ENCODE data around the gene ATXN7L1.
"Not testable (repeated sequence)": the region's sequence is repeated elsewhere in the genome, so short reads cannot be mapped to it uniquely, and the experiment has no call there.

Gene ATXN7L1

DNA sequence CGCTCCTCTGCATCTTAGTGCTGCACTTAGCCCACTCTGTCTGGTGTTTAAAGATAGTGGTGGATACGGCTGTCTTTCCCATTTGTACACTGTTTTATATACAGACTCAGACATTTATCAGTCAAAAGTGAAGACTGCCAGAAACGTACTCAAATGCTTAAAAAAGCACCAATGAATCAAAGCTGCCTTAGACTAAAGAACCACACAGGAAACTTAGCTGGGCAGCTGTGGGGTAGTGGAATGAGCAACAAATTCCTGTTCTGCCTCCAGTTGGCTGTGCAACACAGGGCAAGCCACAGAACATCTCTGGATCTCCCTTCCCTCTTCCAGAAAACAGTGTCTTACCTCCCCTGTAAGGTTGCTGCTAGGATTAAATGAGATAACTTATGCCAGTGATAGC, 76.0 kb downstream of the ATXN7L1 start:
- no peak for DNase-seq

DNA sequence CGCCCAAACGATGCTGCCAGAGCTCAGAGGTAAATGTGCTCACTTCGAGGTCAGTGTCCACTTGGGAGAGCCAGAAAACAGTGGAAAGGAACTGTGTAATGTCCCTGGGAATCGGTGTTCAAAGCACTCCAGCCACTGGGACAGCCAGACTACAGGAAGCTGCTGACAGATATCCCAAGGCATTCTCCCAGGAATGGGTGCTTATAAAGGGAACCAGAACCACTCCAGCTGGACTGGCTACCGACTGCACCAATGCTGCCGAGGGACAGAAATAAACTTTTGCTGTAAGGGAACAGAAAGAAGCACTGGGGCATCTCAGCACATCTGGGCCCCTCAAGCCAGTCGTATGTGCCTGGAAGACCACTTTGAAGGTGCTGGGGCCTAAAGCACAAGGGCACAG, 76.7 kb downstream of the ATXN7L1 start:
- no peak for DNase-seq

DNA sequence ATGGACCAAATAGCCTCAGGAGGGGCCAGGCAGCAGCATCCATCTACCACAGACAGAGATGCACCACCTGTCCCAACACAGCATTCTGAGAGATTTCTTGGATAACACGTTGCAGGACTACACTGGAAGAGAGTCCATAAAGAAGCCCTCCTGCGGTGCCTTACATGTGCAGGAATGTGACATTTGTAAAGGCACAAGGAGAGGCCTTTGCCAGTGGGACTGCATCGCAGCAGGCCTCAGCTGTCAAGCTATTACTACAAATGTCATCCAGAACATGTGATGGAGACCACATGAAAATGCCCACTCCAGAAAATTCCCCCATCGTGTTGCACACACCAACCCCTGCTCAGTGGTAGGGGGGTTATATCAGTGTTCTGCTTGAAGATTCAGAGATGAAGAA, 77.4 kb downstream of the ATXN7L1 start:
- no peak for DNase-seq

DNA sequence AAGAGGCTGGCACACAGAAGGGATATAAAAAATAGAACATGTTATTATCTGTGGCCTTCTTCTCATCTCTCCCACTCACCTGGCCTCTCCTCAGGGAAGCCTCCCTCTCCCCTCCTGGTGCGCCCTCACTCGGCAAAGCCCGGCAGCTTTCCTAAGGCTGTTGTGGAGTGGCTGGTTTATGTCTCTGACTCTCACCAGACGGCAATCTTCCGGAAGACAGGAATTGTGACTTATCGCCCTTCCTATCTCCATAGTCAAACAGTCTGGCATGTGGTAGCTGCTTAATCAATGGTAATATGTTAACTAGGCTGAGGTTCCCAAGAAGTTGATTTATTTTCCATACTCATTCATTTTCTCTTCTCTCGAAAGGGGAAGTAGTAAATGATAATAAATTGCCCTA, 78.7 kb downstream of the ATXN7L1 start:
- DNase-seq: no peak

DNA sequence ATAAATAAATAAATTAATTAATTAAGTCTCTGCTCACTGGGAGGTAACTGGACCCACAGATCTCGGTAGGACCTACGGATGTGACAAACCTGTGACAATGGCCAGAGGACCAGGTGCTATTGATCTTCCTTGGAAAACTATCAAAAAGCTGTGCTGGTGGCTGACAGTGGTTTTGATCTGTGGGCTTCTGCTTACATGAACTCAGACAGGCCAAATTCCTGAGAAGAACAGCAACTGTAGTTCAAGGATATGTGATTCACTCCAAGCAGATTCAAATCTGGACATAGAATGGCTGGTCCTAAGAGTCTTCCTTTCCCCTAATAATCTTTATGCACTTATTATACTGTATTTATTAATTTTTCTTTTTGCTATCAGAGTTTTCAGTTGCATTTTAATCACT, 80.0 kb downstream of the ATXN7L1 start:
- no peak for DNase-seq

DNA sequence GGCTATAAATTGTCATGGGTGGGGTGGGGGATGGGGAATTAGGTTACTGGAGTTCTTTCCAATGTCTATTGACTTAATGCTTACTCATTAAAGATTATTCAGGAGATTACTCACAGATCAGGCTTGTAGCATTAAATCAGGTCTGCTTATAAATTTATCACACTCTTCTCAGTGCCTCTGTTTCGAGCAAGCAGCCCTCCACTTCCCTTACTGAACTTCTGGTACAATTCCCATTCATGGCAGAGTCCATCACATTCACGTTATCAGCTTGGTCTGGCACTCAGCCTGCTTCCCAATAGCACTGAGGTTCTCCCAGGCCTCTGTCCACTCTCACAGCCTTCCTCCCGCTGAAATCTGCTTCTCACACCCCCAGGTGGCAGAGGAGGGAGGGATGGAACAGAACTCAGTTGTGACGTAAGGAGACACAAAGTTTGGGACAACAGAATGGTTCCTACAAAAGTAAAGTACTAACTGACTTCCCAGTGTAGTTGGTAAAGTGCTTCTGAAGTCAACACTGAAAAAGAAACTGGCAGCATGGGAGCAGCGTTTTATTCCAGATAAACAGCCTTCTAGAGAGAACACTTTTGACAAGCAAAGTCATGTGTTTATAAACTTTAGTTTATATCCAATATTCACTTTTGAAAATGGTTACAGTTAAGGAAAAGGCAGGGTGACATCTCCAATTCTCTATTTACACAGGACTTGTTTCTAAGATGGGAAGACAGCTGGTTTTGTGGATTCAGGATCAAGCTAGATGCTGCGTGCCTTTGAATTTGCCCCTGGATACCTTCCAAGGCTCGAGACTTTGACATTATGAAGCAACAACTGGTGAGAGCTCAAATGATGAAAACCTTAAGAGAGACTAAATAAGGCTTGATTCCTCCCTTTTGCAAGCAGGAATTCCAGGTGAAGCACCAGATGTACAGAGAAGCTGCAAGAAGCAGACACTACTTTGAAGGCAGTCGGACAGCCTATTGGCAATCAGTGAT, 81.4 kb downstream of the ATXN7L1 start:
- no peak for DNase-seq

DNA sequence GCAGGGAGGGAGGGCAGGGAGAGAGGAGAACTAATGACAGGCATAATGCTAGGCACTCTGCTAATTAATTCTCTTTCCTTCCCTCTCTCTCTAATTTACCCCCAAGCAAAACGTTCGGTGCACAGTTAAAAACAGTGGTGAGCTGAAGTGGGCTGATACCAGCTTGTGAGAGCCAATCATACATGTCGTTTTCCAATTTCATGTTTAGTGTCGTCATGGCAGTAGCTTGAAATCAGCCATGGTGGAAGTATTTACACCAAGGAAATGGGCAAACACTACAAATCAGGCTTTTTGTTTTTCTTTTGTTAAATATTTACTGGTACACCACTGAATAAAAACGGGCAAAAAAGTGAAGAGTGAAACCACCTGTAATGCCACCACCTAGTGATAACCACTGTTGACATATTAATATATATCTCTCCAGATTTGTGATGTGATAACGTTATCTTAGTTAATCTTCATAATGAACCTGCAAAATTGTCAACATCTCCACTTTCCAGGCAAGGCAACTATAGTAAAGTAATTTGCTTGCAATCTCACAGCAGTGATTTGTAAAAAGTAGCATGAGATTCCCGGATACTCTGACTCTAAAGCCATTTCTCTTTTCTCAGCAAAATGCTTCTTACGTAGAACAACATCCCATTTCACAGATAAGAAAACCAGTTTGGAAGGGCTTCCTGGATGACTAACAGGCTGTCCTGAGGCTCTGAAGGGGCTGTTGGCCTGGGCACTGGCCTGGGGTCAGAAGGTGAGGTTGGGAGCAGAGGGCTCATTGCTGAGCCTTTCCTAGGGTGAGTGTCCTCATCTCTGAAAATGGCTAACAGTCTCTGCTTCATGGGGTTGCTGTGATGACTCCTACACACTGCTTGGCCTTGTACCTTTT, 83.7 kb downstream of the ATXN7L1 start:
- DNase-seq: no peak

DNA sequence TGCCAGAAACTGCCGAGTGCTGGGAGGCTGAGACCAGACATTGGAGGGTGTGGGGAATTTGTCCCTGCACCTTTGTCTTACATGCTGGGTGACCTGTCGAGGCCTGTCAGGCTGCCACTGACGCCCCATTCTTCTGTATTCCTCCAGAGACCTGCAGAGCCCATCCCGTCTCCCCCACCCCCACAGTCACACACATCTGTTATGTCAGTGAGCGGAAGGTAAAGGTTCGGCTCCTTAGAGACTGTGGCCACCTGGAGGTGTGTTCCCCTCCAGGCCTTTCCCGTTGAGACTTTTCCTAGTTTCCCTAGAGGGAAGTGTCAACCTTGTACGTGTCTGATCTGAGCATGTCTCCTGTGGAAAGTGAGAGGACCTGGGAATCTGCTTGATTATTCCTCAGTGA, 84.5 kb downstream of the ATXN7L1 start:
- DNase-seq: no peak

DNA sequence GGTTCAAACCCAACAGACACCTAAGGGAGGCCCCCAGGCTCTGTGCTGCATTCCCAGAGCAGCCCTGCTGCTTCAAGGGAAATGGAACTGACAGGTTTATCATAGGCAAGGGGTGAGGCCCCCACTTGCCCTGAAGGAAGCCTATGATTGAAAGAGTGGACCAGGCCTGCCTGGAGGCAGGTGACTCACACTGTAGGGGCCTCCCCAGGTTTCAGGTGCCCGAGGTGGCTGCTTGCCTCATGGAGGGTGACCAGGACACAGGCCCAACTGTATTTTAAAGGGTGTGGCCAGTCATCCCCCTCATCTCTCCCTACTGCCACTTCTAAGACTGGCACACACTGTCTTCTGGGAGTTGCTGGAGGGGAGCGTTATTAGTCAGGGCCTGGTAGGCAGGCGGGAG, 85.4 kb downstream of the ATXN7L1 start:
- DNase-seq: no peak

DNA sequence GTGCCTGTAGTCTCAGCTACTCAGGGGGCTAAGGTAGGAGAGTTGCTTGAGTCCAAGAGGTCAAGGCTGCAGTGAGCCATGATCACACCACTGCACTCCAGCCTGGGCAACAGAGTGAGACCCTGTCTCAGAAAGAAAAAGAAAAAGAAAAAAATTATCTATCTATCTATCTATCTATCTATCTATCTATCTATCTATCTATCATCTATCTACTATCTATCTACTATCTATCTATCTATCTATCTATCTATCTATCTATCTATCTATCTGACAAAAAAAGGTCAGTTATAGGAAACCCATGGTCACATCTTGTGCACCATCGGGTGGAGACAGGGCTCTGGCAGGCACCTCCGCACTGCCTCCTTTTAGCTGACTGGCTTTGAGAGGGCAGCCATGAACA, 85.9 kb downstream of the ATXN7L1 start:
- not testable (repeated sequence) for DNase-seq

DNA sequence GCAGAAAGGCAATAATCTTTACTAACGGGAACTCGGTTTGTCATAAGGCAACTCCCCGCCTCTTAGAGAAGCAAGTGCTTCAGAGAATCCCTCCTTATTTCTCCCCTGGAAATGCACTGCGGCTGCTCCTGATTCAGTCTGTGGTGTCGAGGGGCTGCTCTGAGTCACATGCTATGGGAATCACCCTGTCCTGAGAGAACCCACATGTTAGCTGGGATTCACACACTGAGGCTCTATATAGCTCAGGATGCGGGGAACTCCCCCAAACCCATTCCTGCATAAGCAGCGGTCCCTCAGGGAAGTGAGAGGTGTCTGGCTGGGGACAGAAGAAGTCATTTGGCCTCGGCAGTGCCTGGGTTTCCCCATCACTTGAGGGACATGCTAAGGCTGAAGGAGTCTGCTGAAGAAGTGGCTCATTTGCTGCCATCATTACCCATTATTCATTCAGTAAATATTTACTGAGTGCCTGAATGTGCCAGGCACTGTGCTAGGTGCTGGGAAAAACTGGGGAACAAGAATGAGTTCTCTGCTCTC, 87.5 kb downstream of the ATXN7L1 start:
- no peak for DNase-seq

DNA sequence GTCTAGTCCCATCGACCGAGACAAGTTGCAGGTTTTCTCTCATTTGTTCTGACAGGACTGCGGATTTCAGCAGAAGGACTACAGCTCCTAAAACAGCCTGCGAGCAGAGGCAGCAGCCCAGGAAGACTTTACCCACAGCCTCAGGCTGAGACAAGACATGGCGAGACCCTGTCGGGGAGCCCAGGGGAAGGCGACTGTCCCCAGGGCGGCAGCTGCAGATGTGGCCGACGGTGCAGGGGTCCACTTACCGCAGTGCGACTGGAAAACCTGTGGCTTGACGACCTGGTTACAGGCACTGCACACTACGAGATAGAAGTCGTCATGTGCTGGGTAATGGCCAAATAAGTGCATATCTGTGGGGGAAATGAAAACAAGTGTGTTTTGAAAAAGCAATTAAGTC, 88.0 kb downstream of the ATXN7L1 start:
- no peak for DNase-seq

DNA sequence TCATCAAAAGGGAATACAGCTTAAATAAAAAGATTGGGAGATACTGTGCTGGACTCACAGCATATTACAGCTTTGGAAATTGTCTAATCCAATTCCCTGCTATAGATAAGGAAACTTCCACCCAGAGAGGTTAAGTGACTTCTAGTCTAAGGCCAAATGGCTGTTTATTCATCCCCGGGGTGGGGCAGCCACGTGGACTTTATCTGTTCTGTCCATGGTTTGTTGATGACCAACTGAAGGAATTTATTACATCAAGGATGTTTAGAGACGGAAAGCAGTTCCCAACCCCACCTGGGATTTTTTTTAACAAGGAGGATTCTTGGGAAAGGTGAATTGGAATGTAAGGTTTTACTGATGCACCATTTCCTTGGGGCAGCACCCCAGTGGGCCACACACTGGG, 88.6 kb downstream of the ATXN7L1 start:
- DNase-seq: no peak

DNA sequence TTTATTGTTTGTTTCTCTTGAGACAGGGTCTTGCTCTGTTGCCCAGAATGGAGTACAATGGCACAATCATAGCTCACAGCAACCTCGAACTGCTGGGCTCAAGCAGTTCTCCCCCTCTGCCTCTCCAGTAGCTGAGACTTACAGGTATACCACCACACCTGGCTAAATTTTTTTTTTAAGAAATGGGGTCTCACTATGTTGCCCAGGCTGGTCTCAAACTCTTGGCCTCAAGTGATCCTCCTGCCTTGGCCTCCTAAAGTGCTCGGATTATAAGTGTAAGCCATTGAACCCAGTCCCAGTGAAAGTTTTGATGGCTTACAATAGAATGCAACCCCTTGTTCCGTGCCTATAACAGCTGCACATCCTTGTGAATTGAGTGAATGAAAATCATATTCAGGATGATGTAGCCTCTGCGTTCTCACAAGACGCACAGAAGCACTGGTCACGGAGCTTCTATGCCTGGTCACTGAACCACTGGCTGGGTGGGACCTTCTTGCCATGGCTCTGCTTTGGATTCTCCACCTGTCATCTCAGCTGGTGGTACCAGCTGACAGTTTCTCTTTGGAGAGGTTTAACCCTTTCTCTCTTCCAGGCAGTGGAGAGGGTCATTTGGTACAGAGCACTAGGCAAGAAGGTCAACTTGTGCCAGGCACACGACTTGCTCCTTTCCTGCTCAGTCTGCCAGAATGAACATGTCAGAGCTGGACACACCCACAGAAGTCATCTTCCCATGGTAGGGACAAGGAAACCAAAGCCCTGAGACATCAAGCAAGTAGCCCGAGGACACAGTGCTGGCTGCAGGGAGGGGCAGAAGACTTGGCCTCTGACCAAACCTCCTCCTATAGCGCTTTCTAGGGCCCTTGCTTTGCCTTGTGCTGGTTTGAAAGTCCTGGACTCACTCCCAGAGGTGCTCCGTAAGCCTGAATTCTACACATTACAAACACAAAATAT, 89.6 kb downstream of the ATXN7L1 start:
- no peak for DNase-seq

DNA sequence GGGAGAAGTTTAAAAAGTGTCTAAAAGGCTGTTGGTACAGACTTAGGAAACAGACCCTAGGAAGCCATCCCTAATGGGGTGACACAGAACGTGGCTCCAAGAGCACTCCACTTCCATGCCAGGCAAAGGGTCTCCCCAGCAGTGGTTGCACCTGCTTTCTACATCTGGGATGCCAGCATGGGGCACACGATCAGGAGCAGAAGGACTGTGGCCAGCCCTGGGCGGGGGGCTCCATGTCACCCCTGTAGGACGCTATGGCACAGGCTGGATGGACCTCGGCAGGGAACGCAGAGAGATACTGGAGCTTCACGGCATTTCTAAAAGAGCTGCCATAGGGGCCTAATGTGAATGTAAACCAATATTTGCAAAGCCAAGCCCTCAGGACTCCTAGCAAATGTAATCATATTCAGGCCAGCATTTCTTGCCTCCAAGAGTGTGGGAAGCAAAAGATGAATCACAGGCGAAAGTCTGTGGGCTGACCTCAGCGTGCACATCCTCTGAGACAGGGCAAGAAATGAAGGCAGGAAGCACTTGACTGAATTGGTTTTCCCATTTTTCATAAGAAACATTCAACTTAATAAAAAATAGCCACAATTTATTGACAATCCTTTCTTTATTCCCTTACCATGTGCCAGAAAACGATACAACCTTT, 93.9 kb downstream of the ATXN7L1 start:
- no peak for DNase-seq

DNA sequence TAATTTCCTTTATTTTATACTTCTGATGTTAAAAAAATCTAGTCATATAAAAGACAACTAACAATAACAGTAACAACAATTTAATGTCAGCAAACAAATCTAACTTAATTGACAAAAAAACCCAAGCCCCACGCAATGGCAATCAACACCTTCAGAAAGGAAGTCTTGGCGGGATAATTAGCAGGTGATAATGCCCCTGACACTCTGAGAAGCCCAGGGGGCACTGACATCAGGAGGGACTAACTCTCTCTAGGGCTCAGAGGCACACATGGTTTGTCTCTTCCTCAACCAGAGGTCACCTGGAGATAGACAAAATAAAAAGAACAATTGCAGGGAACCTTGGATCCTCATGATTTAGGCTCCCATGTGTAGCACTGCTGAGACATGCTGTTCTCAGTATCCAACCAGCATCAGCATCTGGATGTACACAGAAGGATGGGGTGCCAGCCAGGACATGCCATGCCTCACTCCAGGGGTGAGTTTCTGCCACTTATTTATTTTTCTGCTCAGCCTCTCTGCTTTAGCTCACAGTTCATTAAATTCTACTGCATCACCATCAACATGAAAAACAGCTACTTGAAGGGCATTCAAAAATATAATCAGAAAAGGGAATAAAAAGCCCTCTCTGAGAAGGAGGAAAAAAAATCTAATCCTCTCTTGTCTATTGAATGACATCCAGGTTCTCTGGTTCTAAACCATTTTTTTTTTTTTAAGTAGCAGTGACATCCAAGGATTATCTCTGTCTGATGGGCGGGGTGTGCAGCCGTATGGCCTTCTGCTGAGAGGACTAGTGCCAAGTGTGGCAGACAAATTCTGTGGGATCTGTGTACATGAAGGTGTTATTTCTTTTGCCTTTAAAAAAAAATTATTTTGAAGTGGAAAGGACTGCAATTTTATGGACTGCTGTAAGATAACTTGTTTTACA, 96.3 kb downstream of the ATXN7L1 start:
- DNase-seq: no peak

DNA sequence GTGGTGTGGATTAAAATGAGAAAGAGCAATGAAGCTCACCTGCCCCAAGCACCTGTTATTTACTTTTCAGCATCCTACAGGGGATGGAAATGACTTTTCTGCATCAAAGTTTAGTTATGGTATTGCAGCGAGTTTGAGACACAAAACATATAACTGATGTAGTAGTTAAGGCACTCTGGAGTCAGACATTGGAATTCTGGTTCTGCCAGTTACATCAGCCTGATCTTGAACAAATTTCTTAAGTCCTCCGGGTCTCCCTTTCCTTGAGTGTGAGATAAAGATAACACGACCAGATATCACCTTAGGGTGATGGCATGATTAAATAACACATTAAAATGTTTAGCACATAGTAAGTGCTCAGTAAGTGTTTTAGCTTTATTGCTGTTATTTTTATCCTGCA, 97.4 kb downstream of the ATXN7L1 start:
- DNase-seq: no peak

DNA sequence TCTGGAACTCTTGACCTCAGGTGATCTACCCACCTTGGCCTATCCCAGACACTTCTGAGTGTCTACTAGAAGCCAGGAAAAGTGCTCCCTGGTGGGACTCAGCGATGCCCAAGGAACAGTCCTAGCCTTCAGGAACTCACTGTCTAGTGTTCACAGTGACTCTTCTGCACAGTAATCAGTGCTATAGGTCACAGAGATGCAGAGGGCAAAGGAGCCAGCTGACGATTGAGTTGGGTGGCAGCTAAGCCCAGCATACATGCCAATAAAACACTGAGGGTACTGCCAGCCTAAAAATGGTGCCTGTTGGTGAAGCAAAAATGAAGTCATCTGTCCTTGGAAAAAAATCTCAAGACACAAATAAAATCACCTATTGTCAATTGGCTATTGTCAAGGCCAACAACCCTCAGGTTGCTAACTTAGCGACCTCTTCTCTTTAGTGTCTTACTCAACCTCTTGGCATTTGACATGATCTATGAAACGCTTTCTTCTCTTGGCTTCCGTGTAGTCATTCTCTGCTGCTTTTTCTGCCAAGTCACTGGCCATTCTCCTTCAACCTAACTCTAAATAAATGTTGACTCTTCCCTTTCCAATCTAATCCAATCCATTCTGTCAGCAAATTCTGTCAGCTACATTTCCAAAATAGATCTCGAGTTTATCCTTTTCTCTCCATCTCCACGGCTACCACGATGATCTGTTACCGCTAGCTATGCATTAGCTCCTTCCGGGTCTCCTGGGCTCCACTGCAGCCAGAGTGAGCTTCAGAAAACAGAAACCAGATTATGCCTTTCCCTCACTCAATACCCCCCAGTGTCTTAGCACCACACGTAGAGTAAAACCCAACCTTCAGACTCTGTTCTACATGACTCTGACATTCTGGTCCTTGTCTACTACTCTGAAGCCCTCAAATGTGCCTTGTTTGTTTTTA, 99.2 kb downstream of the ATXN7L1 start:
- DNase-seq: no peak

DNA sequence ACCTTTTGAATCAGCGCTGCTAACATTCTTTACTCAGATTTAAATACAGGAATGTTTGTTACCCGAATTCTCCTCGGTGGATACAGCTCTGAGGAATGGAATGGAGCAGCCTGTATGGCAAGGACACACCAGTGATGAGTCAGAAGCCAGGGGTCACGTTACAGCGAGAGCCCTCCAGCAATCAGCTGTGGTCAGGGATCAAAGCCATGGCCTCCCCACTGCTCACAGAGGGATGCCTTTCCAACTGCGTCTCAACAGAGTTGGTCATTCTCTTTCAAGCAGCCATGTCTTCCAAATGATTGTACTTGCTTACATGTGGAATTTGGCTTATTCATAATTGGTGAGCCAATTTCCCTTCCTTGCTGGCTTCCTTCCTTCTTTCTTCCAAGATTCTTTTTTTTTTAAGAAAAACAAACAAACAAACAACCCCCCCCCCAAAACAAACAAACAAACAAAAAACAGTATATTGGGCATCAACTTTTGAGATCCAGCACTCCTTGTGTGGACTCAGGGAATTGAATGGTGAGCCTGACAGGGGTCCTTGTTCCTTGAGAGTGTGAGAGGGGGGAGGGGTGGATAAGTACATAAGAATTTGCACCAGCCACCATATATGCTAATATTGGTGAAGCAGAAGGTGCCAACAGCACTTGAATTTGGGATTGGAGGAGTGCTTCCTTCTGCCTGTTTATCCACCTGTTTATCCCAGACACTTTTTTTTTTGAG, 100.2 kb downstream of the ATXN7L1 start:
- no peak for DNase-seq
